HG02840 (cell line): ENCODE results near the gene CCDC9B.

Experiments
- ATAC-seq: cut with Tn5 transposase; IDR thresholded peaks from one replicate; pipeline ENCODE4 v1.9.1; 2021; ENCODE audit warnings: mild to moderate bottlenecking, moderate library complexity, moderate number of reproducible peaks; ENCODE audit not compliant: unreplicated experiment, low FRiP score

The CCDC9B gene

DNA sequence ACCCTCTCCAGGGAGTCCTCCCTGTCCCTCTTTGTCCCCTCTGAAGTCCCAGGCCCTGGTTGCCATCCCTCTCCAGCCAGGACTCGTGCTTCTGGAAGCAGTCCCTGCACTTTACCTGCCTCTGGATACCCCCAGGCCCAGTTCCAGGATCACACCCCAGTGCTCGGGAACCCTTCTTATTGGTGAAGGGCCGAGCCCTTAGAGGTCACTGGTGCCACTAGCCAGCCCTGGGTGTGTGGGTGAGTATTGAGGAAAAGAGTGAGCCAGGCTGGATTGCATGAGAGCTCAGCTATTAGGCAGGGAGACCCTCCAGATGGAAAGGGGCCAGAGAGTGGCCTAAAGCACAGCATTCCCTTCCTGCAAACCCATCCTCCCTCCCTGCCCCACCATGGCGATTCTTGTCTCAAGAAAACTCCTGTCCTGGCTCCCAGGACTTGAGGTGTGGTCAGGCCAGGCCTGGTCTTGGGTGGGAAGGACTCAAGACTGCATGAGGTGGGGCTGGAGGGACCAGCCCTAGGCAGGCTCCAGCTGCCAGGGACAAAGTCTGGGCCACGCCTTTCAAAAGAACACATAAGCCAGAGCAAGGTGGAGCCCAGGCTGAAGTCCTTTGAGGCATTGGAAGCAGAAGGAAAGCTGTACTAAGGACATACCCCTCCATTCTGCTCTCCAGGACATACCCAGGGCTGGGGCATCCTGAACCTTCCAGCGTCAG is 5.3 kb upstream of the CCDC9B start:
- no peak for ATAC-seq

DNA sequence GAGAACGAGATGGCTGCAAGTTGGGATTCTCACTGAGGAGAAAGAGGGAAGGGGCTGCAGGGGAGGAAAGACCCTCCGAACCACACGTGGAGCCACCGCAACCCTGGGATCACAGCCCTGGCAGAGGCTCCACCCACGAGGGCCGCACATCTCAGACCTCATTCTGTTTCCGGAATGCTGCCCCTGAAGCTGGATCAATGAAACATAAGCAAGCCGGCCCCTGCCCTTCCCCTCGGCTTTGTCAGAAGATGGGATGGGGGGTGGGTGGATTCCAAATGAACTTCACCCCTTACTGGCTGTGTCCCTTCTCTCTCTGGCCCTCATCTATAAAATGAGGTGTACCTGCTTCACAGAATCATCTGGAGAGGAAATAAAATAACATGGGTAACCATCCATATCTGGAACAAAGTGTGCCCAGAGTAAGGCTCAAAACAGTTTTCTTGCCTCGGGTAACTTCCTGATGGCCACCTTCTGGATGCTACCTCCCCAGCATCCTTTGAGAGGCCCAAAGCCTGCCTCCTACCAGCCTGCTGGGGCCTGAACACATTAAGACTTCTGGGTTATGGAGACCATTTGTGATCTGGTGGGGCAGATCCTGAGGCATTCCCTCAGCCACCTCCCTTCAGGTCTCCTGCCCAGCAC is 4.6 kb upstream of the CCDC9B start:
- ATAC-seq: no peak

DNA sequence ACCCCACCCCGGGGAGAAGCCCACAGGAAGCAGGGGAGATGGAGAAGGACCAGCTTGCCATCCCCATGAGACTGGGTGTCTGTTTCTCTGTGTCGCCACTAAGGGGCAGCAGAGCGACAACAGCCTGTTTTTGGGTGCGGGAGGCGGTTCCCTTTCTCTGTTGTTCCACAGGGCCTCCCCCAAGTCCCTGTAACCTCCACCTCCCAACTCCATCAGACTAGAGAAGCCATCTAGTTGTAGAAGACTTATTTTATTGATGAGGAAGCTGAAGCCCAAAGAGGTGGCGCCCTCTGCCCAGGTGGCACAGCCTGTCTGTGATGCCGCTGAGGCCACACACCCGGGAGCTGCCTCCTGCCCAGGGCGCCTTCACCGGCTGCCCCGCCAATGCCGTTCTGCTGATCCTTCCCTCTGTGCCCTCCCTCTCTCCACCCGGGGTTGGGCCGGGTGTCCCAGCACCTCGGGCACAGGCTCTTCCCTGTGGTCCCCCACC is 3.9 kb upstream of the CCDC9B start:
- no peak for ATAC-seq

DNA sequence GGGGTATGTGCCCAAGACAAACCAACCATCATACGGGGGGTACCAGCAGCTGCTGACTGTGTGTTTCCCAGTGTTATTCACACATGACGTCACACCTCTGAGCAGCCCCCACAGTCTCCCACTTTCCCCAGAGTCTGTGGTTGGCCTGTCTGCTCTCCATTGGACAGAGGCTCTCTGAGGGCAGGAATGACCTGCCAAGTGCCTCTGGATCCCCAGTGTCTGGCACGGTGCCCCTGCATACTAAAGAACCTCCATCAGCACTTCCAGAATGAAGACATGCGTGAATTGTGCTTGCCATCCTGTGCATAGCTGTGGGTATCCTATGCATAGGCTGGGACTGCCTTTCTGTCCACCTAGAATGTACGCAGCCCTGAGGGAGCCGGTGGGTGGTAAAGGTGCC is 3.5 kb upstream of the CCDC9B start:
- ATAC-seq: no peak

DNA sequence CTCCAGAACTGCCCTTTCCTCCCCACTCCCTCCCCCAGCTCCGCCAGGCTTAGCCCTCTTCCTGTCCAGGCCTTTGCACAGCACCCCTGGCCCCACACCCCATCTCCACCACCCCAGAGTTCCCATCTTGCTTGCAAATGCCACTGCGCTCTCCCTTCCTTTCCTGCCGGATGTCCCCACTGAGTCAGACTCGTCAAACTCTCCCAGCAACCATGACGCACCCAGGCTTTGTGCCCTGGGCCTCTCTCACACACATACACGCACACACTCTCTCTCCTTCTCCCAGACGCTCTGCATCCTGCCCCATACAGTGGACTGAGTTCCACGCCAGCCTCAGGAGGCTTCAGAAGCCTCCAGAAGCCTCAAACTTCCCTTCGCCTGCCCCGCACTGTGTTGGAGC is 2.8 kb upstream of the CCDC9B start:
- no peak for ATAC-seq

DNA sequence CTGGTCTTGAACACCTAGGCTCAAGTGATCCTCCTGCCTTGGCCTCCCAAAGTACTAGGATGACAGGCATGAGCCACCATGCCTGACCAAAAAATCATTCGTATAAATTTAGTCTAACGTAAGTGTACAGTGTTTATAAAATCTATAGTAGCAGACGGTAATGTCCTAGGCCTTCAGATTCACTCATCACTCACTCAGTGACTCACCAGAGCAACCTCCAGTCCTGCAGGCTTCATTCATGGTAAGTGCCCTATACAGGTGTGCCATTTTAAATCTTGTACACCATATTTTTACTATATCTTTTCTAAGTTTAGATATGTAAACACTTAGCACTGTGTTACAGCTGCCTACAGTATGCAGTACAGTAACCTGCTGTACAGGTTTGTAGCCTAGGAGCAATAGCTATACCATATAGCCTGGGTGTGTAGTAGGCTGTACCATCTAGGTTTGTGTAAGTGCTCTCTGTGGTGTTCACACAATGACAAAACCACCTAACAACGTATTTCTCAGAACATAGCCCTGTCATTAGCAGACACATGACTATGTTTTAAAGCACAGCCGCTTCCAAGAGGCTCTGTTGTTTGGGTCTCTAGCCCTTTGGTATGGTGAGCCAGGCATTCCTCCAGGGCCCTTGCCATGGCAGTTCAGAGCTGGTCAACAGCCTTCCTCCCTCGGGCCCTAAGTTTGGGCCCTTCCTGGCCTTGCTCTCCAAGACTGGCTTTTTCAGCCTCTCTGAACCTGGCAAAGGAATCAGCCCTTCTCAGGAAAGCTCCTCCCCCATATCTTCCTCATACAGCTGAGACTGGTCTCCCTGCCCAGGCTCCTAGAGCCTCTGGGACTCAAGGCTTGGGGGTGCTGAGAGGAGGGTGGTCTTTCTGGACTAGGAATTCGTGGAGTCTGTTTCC is 1.9 kb upstream of the CCDC9B start:
- no peak for ATAC-seq

DNA sequence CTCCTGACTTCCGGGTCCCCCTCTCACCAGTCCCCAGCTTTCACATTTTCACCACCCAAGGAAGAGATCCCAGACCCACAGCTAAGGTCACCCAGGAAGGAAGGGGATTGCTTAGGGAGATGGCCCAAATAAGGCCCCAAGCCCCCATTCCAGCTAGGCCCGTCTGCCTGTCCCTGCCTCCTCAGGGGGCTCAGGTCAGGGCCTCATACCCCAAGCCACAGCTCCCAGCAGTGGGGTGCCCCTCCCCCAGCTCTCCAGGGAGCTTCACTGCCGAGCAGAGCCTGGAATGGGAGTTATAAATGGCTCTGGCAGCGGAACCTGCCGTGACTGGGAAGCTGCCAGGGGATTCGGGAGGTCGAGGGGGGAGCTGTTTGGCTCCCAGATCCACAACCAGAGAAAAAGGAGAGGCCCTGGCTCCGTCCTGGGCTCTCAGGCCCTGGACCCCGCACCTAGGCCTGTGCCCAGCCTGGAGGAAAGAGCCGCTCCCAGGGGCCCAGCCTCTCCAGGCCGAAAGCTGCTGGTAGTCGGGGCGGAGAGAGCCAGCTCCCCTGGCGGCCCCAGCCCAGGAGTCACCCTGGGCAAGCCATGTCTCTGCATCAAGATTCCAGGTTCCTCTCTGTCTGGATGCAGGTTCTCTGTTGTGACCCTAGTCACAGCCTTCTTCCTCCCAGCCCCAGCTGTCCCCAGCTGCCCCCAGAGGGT is 550 bp downstream of the CCDC9B start:
- no peak for ATAC-seq

DNA sequence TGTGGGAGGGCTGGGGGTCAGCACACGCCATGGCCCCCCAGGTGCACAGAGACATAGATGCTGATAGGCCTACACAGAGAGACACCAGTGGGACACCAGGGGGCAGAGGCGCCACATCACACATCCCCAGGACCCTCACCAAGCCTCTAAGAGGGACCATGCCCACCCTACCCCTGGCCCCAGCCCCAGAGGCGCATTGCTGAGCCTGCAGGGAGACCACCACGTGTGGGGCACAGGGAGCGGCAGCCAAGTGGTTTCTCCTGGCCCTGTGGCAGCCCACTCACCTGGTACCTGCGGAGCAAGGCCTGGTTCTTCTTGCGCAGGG is 1.2 kb downstream of the CCDC9B start:
- ATAC-seq: no peak

DNA sequence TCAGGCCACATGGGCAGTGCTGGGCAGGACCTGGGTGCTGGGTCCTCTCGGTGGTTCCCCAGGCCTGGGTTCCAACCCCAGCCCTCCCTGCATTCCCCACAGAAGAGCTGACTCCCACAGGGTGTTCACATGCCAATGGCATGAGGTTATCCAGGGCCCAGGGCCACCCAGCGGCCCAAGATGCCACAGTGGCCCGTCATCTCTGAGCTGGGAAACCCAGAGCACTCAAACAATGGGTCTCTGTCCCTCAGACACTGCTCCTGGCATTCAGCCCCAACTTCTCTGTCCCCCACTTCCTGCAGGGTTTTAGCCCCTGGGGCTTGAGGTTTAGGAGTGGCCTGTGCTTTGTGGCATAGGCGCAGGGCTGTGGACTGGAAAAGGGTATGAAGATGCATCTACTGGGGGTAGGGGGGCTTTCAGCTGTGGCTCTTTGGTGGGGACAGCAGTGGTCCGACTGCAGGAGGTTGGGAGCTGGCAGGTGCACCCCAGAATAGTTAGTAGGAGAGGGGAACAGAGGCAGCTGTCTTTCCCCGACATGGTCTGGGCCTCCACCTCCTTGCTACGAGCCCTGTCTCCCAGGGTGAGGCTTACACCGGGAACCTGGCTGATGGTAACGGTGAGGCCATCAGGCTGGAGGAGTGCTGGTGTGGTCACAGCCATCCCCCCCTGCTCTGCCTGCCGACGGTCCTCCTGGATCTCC is 1.7 kb downstream of the CCDC9B start:
- no peak for ATAC-seq

DNA sequence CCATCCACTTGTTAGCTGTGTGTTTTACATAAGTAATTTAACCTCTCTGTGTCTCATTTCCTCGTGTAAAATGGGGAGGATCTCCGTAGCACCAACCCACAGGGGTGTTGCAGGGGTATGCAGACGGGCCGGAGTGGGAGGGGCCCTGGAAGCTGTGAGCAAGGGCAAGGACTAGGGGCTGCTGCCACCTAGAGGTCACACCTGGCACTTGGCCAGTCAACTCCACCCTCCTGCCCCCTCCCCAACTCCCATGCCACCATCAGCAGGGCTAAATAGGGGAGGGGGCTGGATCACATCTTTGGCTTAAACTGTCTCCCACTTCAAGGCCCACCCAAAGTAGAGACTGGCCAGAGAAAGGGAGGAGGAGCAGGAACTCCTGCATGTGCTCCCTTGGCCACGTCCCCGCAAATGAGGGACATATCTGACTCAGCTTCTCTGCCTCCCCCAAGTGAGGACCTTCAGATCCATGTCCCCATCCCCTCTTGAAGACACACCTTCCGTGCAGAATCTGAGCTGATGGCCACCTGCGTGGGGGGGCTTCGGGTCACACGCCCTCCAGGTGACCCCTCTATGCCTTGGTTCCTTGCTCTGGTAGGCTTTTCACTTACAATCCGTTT is 2.6 kb downstream of the CCDC9B start:
- ATAC-seq: no peak

DNA sequence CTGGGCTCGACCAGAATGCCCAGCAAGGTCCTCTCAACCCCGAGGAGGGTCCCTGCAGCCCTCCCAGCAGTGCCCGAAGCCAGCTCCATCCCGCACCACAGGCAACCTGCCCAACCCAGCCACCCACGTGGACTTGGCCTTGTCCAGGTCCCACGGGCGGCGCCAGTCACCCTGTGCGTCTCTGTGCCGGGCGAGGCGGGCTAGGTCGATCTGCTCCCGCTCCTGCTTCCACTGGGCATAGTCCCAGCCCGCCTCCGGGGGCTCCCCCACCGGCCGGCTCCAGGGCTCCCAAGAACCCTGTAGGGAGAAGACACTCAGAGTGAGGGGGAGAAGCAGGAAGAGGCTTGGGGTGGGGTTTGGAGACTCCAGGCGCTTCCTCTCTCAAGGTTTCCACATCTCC is 3.1 kb downstream of the CCDC9B start:
- ATAC-seq: no peak

DNA sequence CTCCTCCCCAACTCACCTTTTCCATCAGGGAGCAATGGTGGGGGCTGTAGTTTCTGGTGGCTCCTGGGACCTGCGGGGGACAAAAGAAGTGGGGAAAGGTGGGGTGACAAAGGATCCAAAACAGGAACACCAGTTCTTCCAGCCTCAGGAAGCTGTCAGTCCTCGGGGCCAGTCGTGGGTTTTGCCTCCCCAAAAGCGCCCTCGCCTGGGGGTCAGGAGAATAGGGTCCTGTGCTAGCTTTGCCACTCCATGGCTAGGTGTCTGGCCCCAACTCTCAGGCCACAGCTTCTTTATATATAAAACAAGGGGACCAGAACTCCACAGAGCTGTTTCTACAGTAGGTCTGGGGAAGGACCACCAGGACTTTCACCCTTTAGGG is 4.0 kb downstream of the CCDC9B start:
- no peak for ATAC-seq

DNA sequence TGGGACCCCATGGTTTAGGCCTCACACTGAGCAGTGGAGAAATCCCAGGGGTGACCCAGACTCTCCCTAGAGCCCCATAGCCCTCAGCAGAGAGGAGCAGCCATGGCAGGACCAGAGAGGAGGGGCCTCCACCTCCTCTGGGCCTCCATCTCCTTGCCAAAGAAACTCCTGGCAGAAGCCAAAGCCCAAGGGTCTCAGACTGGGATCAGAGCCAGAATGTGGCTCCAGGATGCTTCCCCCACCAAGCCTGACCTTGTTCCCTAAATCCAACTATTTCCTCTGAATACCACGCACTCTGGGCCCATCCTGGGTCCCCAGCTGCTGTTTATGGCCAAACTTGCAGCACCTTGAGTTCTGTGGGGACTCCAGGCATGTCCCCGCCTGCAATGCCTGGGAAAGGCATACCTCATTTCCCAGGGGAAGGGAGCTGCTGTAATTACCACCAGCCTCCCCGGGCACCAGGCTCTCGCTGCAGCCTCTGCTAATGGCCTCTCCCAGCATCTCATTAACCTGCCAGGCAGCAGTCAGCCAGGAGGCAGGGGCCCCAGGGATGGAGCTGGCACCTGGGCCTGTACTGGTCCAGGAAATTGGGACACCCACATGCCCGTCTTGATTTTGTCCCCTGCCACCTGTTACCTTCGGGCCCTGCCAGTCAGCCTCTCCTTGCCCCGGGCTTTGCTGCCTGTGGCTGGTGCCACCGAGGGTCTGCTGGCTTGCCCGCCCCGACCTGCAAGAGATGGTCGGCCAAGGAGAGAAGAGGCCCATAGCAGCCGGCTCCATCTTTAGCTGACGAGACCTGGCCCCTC is 4.6 kb downstream of the CCDC9B start:
- ATAC-seq: no peak

DNA sequence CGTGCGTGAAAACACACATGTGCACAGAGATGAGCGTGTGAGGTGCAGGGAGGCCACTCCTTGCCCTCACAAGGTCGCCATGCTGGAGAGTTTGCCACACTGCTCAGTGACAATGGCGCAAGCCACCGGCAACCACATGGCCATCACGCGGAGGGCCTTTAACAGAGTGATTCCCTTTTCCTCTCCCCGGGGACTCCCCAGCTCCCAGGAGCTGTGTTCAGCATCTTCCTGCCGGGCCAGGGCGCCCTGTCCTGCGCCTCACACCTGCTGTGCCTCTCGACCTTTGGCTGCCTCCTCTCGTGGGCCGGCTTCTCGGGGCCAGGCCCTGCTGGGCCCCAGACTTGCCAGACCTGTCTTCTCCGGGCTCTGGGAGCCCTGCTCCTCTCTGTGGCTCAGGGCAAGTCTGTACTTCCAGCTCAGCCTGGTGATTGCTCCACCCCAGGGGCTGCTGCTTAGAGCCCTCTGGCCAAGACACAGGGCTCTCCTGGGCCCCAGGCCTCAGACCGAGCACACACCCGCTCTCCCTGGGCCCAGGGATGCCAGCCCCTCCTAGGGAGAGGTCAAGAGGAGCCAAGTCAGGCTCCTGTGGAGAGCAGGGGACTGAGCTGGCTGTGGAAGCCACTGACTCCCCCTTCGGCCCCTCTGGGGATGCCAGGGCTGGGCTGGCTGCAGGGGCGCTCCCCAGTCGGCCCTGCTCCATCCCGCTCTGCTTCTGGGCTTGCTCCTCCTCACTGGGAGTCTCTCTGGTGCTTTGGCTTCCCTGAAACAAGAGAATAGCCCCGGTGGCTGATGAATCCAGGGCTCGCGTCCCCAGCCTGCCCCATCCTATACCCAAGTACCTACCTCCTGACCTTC is 5.6 kb downstream of the CCDC9B start:
- no peak for ATAC-seq

DNA sequence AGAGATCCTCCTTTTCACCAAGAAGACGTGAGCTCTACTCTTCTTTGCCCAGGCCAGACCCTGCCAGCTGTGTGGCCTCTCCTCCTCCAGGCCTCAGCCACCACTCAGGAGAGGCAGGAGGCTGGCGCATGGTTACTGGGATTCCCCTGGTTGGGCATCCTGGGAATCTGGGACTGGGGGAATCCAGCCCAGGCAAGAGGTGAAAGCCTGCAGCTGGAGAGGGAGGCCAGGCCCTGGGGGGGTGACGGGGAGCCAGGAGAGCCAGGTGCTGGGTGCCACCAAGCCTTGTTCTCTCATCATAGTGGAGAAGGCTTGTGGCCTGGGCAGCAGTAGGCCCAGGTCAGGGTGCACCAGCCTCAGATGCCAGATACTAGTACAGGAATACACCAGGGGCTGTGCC is 6.2 kb downstream of the CCDC9B start:
- ATAC-seq: no peak

DNA sequence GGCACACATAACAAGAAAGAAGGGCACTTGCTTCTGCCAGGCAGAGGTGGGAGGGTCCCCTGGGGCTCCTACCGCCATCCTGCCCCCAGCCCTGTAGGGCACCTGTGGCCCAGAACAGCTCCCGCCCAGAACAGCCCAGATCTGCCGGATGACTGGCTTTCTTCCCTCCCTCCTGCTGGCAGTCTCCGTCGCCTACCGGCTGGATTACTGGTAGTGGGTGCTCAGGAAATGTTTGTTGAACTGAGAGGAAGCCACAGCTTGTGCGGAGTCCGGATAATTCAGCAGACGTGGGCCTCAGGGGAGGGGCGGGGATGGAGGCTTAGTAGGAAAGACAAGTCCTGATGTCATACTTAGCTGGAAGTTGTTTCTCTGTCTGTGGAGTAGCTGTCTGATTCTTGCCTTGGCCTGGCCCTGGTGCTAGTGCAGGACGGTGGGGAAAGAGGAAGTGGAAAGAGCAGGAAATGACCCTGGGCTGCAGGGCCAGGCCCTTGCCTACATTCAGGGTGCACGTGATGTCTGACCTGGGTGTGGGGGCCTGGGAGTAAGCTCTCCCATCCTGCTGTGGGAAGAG is 6.7 kb downstream of the CCDC9B start:
- ATAC-seq: no peak

DNA sequence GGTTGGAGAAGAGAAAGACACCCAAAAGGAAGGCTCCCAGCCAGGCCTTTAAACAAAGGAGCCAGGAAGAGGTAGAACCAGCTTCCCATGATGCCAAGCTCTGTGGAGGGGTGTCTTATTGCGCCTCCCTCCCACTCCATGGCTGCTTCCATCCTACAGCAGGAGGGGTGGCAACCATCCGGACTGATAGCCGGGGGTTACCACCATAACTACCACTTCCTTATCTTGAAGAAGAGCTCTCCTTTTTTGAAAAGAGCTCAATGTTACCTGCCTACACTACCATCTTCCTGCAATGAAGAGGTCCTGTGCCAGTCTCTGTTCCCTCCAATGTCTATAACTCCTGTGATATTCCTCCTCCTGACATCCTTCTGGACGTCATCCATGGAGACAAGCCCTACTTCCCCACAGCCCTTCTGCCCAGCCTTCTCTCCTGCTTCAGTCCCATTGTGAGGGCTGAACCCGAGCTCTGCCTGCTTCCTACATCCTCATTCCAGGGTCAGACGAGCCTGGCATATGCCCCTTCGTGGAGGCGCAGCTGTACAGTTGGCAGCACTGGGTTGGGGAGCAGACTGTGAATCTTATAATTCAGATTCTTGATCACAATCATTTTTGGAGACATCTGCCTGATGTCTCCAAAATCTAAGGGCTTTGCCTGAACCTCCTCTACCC is 8.5 kb downstream of the CCDC9B start:
- ATAC-seq: no peak
